GM21576 (cell line): ENCODE data around the gene OSBPL10.
A peak's percentile ranks its signal among the peaks of the same experiment; 100 is the strongest.
"Not testable (repeated sequence)": the region's sequence is repeated elsewhere in the genome, so short reads cannot be mapped to it uniquely, and the experiment has no call there.

Experiments used
- ATAC-seq: cut with Tn5 transposase; IDR thresholded peaks from one replicate; pipeline ENCODE4 v1.9.1; 2021; ENCODE audit warnings: mild to moderate bottlenecking, moderate library complexity; ENCODE audit not compliant: unreplicated experiment

The OSBPL10 gene

GRCh38 chr3:31995026-31995425 lies 14.0 kb upstream of the OSBPL10 start:
- not testable (repeated sequence) for ATAC-seq

GRCh38 chr3:31993843-31994242 lies 12.8 kb upstream of the OSBPL10 start:
- ATAC-seq = no peak

- not testable (repeated sequence) for ATAC-seq
Observed at GRCh38 chr3:31992995-31993394, 11.9 kb upstream of the OSBPL10 start.

GRCh38 chr3:31988271-31988670 lies 7.2 kb upstream of the OSBPL10 start:
- no peak for ATAC-seq

- no peak for ATAC-seq
Observed at GRCh38 chr3:31985831-31986230, 4.8 kb upstream of the OSBPL10 start.

- no peak for ATAC-seq
Observed at GRCh38 chr3:31984321-31984720, 3.3 kb upstream of the OSBPL10 start.

GRCh38 chr3:31980530-31981205 lies 394 bp downstream of the OSBPL10 start:
- peak; percentile 61 for ATAC-seq

GRCh38 chr3:31979001-31979697 lies 1.9 kb downstream of the OSBPL10 start:
- peak; percentile 47 for ATAC-seq

- ATAC-seq = no peak
Observed at GRCh38 chr3:31978553-31978952, 2.5 kb downstream of the OSBPL10 start.

- no peak for ATAC-seq
Observed at GRCh38 chr3:31977736-31978135, 3.3 kb downstream of the OSBPL10 start.

GRCh38 chr3:31976302-31976701 lies 4.8 kb downstream of the OSBPL10 start:
- ATAC-seq = no peak

GRCh38 chr3:31974964-31975363 lies 6.1 kb downstream of the OSBPL10 start:
- ATAC-seq = no peak

GRCh38 chr3:31974471-31974870 lies 6.6 kb downstream of the OSBPL10 start:
- no peak for ATAC-seq

GRCh38 chr3:31973837-31974236 lies 7.2 kb downstream of the OSBPL10 start:
- no peak for ATAC-seq

GRCh38 chr3:31973081-31973480 lies 8.0 kb downstream of the OSBPL10 start:
- no peak for ATAC-seq

GRCh38 chr3:31971607-31972006 lies 9.5 kb downstream of the OSBPL10 start:
- no peak for ATAC-seq

GRCh38 chr3:31968927-31969418 lies 12.1 kb downstream of the OSBPL10 start:
- ATAC-seq = no peak

- ATAC-seq = no peak
Observed at GRCh38 chr3:31968369-31968926, 12.6 kb downstream of the OSBPL10 start.

GRCh38 chr3:31967592-31967991 lies 13.5 kb downstream of the OSBPL10 start:
- ATAC-seq = no peak

- ATAC-seq = no peak
Observed at GRCh38 chr3:31966978-31967591, 14.0 kb downstream of the OSBPL10 start.

GRCh38 chr3:31962801-31963205 lies 18.3 kb downstream of the OSBPL10 start:
- no peak for ATAC-seq
